ENCODE data around the gene WFDC8. TPM values are rescaled to one million over a fixed set of nuclear protein-coding genes. Genes with fewer than 3 reads are reported as not detected.

The WFDC8 gene
- total RNA-seq, 1 donor from 2014 or later, result not detected

DNA sequence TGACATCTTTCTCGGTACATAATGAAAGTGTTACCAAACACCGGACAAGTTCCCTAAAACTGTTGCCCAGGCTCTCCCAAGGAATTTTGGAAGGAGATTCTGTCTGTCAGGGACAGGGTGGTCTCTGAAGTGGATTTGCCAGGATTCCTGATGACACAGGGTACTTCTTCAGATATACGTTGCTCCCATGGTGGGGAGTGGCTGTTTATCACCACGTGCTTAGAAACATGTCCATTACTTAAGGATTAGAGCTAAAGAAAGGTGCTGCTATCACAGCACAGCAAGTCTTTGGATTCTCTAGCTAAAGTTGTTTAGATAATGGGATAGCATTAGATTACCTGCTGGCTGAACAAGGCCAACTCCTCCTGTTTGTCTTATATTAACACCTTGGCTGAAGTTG, 70.0 kb downstream of the WFDC8 start:
- DNase-seq (no peak), ATAC-seq (no peak)
- Histone ChIP-seq H3K4me1 (no peaks in the 10 kb centered on the region), H3K27ac (no peak overlapping the region), H3K4me3 (no peak overlapping the region), H3K27me3 (no peaks in the 10 kb centered on the region), H3K36me3 (no peaks in the 10 kb centered on the region), H3K9me3 (no peaks in the 10 kb centered on the region)
- TF ChIP-seq CTCF (IDR thresholded peaks at IDR 0.05), result no peak
- intact Hi-C loops (cut with DNase I), result no loop called here

GRCh38 chr20:45508068-45508886, 70.8 kb downstream of the WFDC8 start:
- intact Hi-C loops (cut with DNase I), result no loop called here
- Histone ChIP-seq H3K4me1 (no peaks in the 10 kb centered on the region), H3K27ac (no peak overlapping the region), H3K9me3 (no peaks in the 10 kb centered on the region), H3K27me3 (no peaks in the 10 kb centered on the region), H3K36me3 (no peaks in the 10 kb centered on the region), H3K4me3 (no peak overlapping the region)
- ATAC-seq (no peak), DNase-seq (no peak)
- no peak for TF ChIP-seq CTCF (IDR thresholded peaks at IDR 0.05)

- Histone ChIP-seq H3K4me3 (no peak overlapping the region), H3K4me1 (no peaks in the 10 kb centered on the region), H3K27ac (no peak overlapping the region), H3K36me3 (no peaks in the 10 kb centered on the region), H3K9me3 (no peaks in the 10 kb centered on the region), H3K27me3 (no peaks in the 10 kb centered on the region)
- DNase-seq (no peak), ATAC-seq (no peak)
- no peak for TF ChIP-seq CTCF (IDR thresholded peaks at IDR 0.05)
- intact Hi-C loops (cut with DNase I), result no loop called here
Observed at GRCh38 chr20:45507011-45507820, 71.9 kb downstream of the WFDC8 start.

DNA sequence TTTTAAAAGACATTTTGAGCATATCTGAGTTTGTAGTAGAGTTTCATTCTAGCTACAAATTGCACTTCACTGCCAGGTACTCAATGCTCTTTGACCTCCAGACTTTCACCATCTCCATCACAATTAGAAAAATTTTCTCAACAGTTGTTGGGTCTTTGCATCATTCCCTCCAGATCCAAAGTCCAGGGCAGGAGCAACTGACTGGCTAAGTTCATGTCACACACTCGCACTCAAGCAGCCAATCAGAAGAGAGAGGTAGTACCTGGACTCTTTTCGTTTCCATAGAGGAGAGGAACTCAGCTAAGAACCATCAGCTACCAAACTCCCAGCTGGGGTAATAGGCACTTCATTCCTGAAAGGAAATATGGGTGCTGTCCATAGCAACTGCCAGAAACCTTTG, 72.7 kb downstream of the WFDC8 start:
- Histone ChIP-seq H3K36me3 (no peaks in the 10 kb centered on the region), H3K27ac (no peak overlapping the region), H3K9me3 (no peaks in the 10 kb centered on the region), H3K27me3 (no peaks in the 10 kb centered on the region), H3K4me1 (no peaks in the 10 kb centered on the region), H3K4me3 (no peak overlapping the region)
- intact Hi-C loops (cut with DNase I), result no loop called here
- TF ChIP-seq CTCF (IDR thresholded peaks at IDR 0.05), result no peak
- ATAC-seq (no peak), DNase-seq (no peak)

- no peaks in the 10 kb centered on the region for H3K36me3 ChIP-seq
- no peaks in the 10 kb centered on the region for H3K9me3 ChIP-seq
- no peak for TF ChIP-seq CTCF (IDR thresholded peaks at IDR 0.05)
- no peak for DNase-seq
- H3K4me1 ChIP-seq, result no peaks in the 10 kb centered on the region
- intact Hi-C loops (cut with DNase I), result no loop called here
- no peak overlapping the region for H3K27ac ChIP-seq
- no peaks in the 10 kb centered on the region for H3K27me3 ChIP-seq
- ATAC-seq, result no peak
- no peak overlapping the region for H3K4me3 ChIP-seq
Observed at GRCh38 chr20:45503403-45503802, 75.7 kb downstream of the WFDC8 start.

All from upper lobe of right lung (tissue), 1 donor.